CD4-positive, alpha-beta memory T cell (primary cell): ENCODE data around the gene CEL. TPM values are rescaled to one million over a fixed set of nuclear protein-coding genes. Genes with fewer than 3 reads are reported as not detected.
"Not testable (repeated sequence)": the region's sequence is repeated elsewhere in the genome, so short reads cannot be mapped to it uniquely, and the experiment has no call there.

Experiments used
- CTCF ChIA-PET: fragments of 350-600 bp; sonication (Branson Sonifier 250); formaldehyde crosslinking; loops from one replicate; lab custom pipeline; 2021; ENCODE audit warnings: inconsistent platforms; ENCODE audit not compliant: partially characterized antibody; lab: Charles Lee
- POLR2A ChIA-PET: fragments of 350-600 bp; sonication (Branson Sonifier 250); formaldehyde crosslinking; loops from one replicate; lab custom pipeline; 2021; ENCODE audit not compliant: partially characterized antibody; lab: Charles Lee
- DNase-seq, 5 donors: peaks; one replicate each; pipeline versions ENCODE4 v3.0.0 to v3.0.0-alpha.2; 2020 to 2022; ENCODE audit warnings: mixed read lengths in 1 of 5
- H3K27ac ChIP-seq: one replicate; pipeline ENCODE4 v1.7.0; 2013; ENCODE audit warnings: low read depth, low read length
- H3K27me3 ChIP-seq: 2 replicates; pipeline ENCODE4 v1.7.0; 2013; ENCODE audit warnings: mild to moderate bottlenecking, low read length, moderate library complexity; ENCODE audit not compliant: insufficient read depth
- H3K36me3 ChIP-seq: 2 replicates; pipeline ENCODE4 v1.7.0; 2013; ENCODE audit warnings: mild to moderate bottlenecking, low read length, moderate library complexity; ENCODE audit not compliant: insufficient read depth
- H3K4me1 ChIP-seq: 2 replicates; pipeline ENCODE4 v1.7.0; 2013; ENCODE audit warnings: mild to moderate bottlenecking, low read length, moderate library complexity; ENCODE audit not compliant: insufficient read depth
- H3K4me3 ChIP-seq, 2 donors: one replicate each; pipeline ENCODE4 v1.7.0; 2013; ENCODE audit warnings: low read length in 2 of 2, mild to moderate bottlenecking in 1 of 2
- H3K9me3 ChIP-seq, 2 donors: one replicate each; pipeline ENCODE4 v1.7.0; 2013; ENCODE audit warnings: low read length in 2 of 2, control low read depth in 1 of 2; ENCODE audit not compliant: control insufficient read depth in 1 of 2
- H3K27ac Mint-ChIP-seq, 7 donors: one replicate each; pipeline ENCODE4 v1.8.0; 2020 to 2021; ENCODE audit warnings: mixed read lengths in 7 of 7, mild to moderate bottlenecking in 6 of 7, inconsistent platforms in 3 of 7, moderate library complexity in 3 of 7
- H3K27me3 Mint-ChIP-seq, 2 donors: one replicate each; pipeline ENCODE4 v1.8.0; 2020 to 2021; ENCODE audit warnings: mixed read lengths in 2 of 2
- H3K36me3 Mint-ChIP-seq, 2 donors: one replicate each; pipeline ENCODE4 v1.8.0; 2020 to 2021; ENCODE audit warnings: mixed read lengths in 2 of 2, inconsistent platforms in 1 of 2, mild to moderate bottlenecking in 1 of 2
- H3K4me1 Mint-ChIP-seq, 4 donors: one replicate each; pipeline ENCODE4 v1.8.0; 2020 to 2021; ENCODE audit warnings: mixed read lengths in 4 of 4, mild to moderate bottlenecking in 1 of 4
- H3K4me3 Mint-ChIP-seq, 8 donors: one replicate each; pipeline ENCODE4 v1.8.0; 2020 to 2021; ENCODE audit warnings: mixed read lengths in 8 of 8, mild to moderate bottlenecking in 7 of 8, moderate library complexity in 6 of 8, inconsistent platforms in 3 of 8
- H3K9me3 Mint-ChIP-seq, 8 donors: one replicate each; pipeline ENCODE4 v1.8.0; 2020 to 2021; ENCODE audit warnings: mixed read lengths in 8 of 8, mild to moderate bottlenecking in 5 of 8, inconsistent platforms in 3 of 8, moderate library complexity in 1 of 8
- intact Hi-C: fragments of 100-400 bp; cut with micrococcal nuclease; formaldehyde crosslinking; loops from one replicate; pipeline ENCODE4 v1.15.1; 2023
- polyA plus RNA-seq, 2 donors: library from polyadenylated mRNA; unstranded; fragments of 300-500 nt; fragmentation: Illumina TruSeq; gene quantifications; one replicate each; pipeline ENCODE4 v1.2.3, GENCODE V29; 2021
- total RNA-seq, 2 experiments: library from RNA; stranded (reverse); gene quantifications; one replicate each; pipeline ENCODE4 v1.2.3, GENCODE V29; 2021

Gene CEL
- total and polyA plus RNA-seq, 4 experiments from 2014 or later = 0.15 to 1.6 (median 1.2) TPM; not detected in 1

GRCh38 chr9:133068431-133068830 is 6.7 kb downstream of the CEL start:
- H3K9me3 ChIP-seq, intact Hi-C loops, POLR2A ChIA-PET: not testable (repeated sequence)

GRCh38 chr9:133070500-133070961 is 8.8 kb downstream of the CEL start:
- H3K27ac Mint-ChIP-seq, POLR2A ChIA-PET, intact Hi-C loops, H3K4me1 ChIP-seq, H3K36me3 ChIP-seq, H3K27me3 Mint-ChIP-seq, H3K27ac ChIP-seq, H3K36me3 Mint-ChIP-seq, H3K9me3 Mint-ChIP-seq, H3K4me3 ChIP-seq, H3K27me3 ChIP-seq, H3K4me1 Mint-ChIP-seq, DNase-seq, H3K4me3 Mint-ChIP-seq, CTCF ChIA-PET, H3K9me3 ChIP-seq: not testable (repeated sequence)

More at GRCh38 chr9:133068431-133068830, 6.7 kb downstream of the CEL start:
- H3K4me1 ChIP-seq, H3K36me3 ChIP-seq, H3K4me3 Mint-ChIP-seq, H3K9me3 Mint-ChIP-seq, H3K4me3 ChIP-seq, H3K27ac ChIP-seq, DNase-seq, CTCF ChIA-PET, H3K27me3 ChIP-seq, H3K27ac Mint-ChIP-seq, H3K27me3 Mint-ChIP-seq, H3K4me1 Mint-ChIP-seq, H3K36me3 Mint-ChIP-seq: not testable (repeated sequence)

- intact Hi-C loops, DNase-seq, H3K27ac ChIP-seq, H3K36me3 ChIP-seq, H3K27me3 Mint-ChIP-seq, H3K27me3 ChIP-seq, H3K4me1 ChIP-seq, H3K9me3 Mint-ChIP-seq, POLR2A ChIA-PET, H3K4me3 ChIP-seq, CTCF ChIA-PET, H3K36me3 Mint-ChIP-seq, H3K4me1 Mint-ChIP-seq, H3K4me3 Mint-ChIP-seq, H3K9me3 ChIP-seq, H3K27ac Mint-ChIP-seq: not testable (repeated sequence)
These were observed 9.2 kb downstream of the CEL start for GRCh38 chr9:133070985-133071384.

DNA sequence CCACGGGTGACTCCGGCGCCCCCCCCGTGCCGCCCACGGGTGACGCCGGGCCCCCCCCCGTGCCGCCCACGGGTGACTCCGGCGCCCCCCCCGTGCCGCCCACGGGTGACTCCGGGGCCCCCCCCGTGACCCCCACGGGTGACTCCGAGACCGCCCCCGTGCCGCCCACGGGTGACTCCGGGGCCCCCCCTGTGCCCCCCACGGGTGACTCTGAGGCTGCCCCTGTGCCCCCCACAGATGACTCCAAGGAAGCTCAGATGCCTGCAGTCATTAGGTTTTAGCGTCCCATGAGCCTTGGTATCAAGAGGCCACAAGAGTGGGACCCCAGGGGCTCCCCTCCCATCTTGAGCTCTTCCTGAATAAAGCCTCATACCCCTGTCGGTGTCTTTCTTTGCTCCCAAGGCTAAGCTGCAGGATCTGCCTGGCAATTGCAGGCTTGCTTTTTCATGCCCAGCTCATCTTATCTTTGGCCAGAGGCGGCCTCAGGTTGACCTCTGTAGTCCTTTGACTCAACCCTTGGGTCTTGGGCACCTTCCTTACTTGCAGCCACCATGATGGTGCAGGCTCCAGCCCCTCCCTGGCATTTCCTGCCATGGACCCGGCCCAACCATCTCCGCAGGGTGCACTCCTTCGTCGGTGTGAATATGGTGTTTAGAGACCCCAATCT is 9.8 kb downstream of the CEL start:
- no peak overlapping the region for H3K27ac Mint-ChIP-seq
- no peaks in the 10 kb centered on the region for H3K27me3 Mint-ChIP-seq
- Histone ChIP-seq H3K27me3 (no peaks in the 10 kb centered on the region), H3K4me3 (no peak overlapping the region), H3K9me3 (no peaks in the 10 kb centered on the region), H3K36me3 (no peaks in the 10 kb centered on the region), H3K4me1 (no peaks in the 10 kb centered on the region), H3K27ac (no peak overlapping the region)
- ChIA-PET CTCF (no interaction called here), POLR2A (no interaction called here)
- H3K4me3 Mint-ChIP-seq = no peak overlapping the region
- H3K4me1 Mint-ChIP-seq = no peaks in the 10 kb centered on the region
- no peaks in the 10 kb centered on the region for H3K9me3 Mint-ChIP-seq
- DNase-seq = no peak
- intact Hi-C loops = no loop called here
- H3K36me3 Mint-ChIP-seq = no peaks in the 10 kb centered on the region

GRCh38 chr9:133072210-133072609 is 10.4 kb downstream of the CEL start:
- intact Hi-C loops, H3K4me3 ChIP-seq, CTCF ChIA-PET, H3K4me3 Mint-ChIP-seq, H3K4me1 Mint-ChIP-seq, H3K36me3 ChIP-seq, POLR2A ChIA-PET, H3K4me1 ChIP-seq, H3K27ac Mint-ChIP-seq, DNase-seq, H3K9me3 Mint-ChIP-seq, H3K9me3 ChIP-seq, H3K27ac ChIP-seq, H3K27me3 Mint-ChIP-seq, H3K36me3 Mint-ChIP-seq, H3K27me3 ChIP-seq: not testable (repeated sequence)

GRCh38 chr9:133073086-133074014 is 11.6 kb downstream of the CEL start:
- Histone ChIP-seq H3K9me3 (no peaks in the 10 kb centered on the region), H3K4me1 (no peaks in the 10 kb centered on the region), H3K36me3 (no peaks in the 10 kb centered on the region), H3K27me3 (no peaks in the 10 kb centered on the region), H3K27ac (no peak overlapping the region), H3K4me3 (no peak overlapping the region)
- no peak for DNase-seq
- H3K4me1 Mint-ChIP-seq = no peaks in the 10 kb centered on the region
- POLR2A ChIA-PET = interaction anchor here (1.2 kb wide), 1 partner anchor 42 kb away, joined by 3 read pairs; the partner anchor contains the start of gene GTF3C5
- H3K27me3 Mint-ChIP-seq = no peaks in the 10 kb centered on the region
- no peak overlapping the region for H3K27ac Mint-ChIP-seq
- no peaks in the 10 kb centered on the region for H3K9me3 Mint-ChIP-seq
- CTCF ChIA-PET = interaction anchor here (0.9 kb wide), 1 partner anchor 71 kb away, joined by 3 read pairs; no protein-coding TSS in a partner anchor
- H3K4me3 Mint-ChIP-seq = no peak overlapping the region
- no peaks in the 10 kb centered on the region for H3K36me3 Mint-ChIP-seq
- intact Hi-C loops = no loop called here

DNA sequence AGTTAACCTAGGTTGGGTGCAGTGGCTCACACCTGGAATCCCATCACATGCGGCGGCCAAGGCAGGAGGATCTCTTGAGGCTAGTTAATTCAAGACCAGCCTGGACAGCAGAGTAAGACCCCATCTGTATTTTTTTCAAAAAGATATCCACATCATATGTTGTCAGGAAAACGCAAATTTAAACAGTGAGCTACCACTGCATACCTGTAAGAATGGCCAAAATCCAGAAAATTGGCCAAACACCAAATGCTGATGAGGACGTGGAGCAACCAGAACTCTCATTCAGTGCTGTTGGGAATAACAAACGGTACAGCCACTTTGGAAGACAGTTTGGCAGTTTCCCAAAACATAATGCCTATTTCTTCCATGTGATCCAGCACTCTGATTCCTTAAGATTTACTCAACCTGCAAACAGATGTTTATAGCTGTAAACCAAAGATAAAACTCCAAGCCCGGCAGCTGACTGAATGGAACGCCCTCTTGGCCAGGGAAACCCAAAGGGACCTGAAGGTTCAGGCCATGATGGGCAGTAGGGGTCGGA is 12.4 kb downstream of the CEL start:
- no peaks in the 10 kb centered on the region for H3K27me3 ChIP-seq
- no peak overlapping the region for H3K4me3 ChIP-seq
- Mint-ChIP-seq H3K9me3 (no peaks in the 10 kb centered on the region), H3K4me1 (no peaks in the 10 kb centered on the region), H3K27me3 (no peaks in the 10 kb centered on the region), H3K36me3 (no peaks in the 10 kb centered on the region), H3K27ac (no peak overlapping the region), H3K4me3 (no peak overlapping the region)
- intact Hi-C loops = no loop called here
- H3K27ac ChIP-seq = no peak overlapping the region
- no peaks in the 10 kb centered on the region for H3K9me3 ChIP-seq
- H3K4me1 ChIP-seq = no peaks in the 10 kb centered on the region
- DNase-seq = no peak
- POLR2A ChIA-PET = interaction anchor here (1.2 kb wide), 1 partner anchor 43 kb away, joined by 3 read pairs; the partner anchor contains the start of gene GTF3C5
- H3K36me3 ChIP-seq = no peaks in the 10 kb centered on the region
- CTCF ChIA-PET = interaction anchor here (0.9 kb wide), 1 partner anchor 70 kb away, joined by 3 read pairs; no protein-coding TSS in a partner anchor
